NCI-H2029 treated with DMSO at 0.1 percent for 48 hours (cell line): ENCODE results near the gene TRAIP.

ENCODE experiments used
- DNase-seq: peaks from one replicate; lab custom pipeline; 2025; lab: John Stamatoyannopoulos, UW

The TRAIP gene

DNA sequence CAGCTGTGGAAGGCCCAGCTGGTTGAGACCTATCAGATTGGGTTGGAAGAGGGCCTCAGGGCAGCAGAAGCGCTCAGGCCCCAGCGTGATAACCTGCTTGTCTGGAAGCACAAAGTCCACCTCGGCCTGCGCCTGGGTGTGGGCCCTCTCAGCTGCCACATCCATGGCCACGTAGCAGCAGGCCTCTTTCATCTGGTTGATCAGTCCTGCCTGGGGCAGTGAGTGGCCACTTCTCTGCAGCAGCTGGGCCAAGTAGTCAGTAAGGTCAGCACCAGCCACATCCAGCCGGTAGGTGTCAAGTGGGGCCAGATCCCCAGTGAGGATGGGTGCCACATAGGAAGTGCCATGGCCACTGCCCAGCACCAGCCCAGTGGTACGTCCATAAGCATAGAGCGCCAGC, 17.3 kb upstream of the TRAIP start:
- DNase-seq = no peak

DNA sequence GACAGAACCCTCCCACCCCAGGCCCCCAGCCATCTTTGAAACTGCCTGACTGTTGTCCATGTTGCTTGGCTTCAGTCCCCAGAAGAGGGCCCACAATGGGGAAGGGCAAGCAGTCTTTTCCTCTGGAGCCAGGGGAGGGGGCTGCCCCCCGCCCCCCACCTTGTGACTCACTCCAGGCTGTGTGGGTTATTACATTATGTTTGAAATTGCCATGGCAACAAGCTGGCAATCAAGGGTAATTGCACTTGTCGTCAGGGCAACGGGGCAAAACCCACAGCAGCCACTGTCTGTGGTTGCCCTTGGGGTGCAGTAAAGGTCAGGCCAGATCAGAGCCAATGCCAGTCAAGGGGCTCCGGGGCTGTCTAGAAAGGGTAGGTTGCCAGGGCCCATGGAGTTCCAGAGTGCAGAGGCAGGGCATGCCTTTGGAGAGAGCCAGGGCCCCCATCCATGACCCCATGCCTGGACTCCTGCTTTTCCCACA, 16.5 kb upstream of the TRAIP start:
- DNase-seq = no peak

DNA sequence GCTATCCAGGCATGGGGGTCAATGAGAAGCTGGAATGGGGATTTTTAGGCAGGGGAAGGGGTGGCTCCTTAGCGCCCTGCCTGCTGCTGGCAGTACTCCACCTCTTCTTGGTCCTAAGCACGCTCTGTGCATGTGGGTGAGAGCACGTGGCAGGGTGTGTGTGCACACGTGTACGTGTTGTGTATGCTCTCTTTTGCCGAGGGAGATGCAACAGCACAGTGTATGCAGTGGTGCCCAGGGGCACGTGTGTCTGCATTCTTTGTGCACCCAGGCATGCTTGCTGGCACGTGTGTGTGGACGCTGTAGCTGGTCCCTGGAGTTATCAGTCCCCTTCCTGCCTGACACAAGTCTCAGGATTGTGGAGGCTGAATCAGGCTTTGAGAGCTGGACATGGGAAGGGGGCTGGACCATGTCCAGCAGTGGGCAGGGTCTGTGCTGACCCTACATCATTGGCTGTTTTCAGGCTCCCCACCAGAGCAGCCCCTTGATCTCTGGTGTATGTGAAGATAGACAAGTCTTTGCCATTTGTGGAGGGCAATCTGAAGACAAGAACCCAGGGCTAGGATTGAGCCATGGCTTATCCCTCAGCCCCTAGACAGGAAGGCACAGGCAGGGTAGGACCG, 15.3 kb upstream of the TRAIP start:
- no peak for DNase-seq

DNA sequence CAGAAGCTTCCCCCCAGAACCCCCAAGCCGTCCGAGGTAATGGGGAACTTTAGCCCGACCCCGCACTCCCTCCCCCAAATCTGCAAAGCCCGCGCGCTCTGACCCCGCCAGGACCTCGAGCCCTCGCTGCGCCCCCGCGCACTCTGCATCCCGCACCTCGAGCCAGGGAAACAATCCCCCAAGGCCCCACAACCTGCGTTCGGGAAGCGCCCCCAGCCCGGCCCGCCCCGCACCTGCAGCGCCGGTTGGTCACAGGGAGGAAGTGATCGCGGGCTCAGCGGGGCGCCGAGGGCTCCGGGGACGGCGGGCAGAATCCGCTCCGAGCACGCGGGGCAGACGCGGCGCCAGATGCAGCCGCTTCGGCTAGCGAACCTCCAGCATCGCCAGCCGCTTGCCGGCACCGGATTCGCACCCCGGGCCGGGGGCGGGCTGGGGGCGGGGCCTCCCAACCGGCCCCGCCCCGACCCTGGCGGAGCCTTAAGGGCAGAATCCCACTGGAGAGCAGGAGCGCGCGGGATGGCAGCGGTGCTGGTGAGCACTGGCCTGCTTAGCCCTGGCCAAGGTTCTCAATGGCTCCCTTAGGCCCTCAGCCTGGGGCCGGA, 13.3 kb upstream of the TRAIP start, which contains the start of gene CAMKV:
Gene CAMKV (minus strand): TSS at position 382 of the 602 bp plus-strand sequence. CDS start 7,518 bp downstream, outside the sequence.
- no peak for DNase-seq

DNA sequence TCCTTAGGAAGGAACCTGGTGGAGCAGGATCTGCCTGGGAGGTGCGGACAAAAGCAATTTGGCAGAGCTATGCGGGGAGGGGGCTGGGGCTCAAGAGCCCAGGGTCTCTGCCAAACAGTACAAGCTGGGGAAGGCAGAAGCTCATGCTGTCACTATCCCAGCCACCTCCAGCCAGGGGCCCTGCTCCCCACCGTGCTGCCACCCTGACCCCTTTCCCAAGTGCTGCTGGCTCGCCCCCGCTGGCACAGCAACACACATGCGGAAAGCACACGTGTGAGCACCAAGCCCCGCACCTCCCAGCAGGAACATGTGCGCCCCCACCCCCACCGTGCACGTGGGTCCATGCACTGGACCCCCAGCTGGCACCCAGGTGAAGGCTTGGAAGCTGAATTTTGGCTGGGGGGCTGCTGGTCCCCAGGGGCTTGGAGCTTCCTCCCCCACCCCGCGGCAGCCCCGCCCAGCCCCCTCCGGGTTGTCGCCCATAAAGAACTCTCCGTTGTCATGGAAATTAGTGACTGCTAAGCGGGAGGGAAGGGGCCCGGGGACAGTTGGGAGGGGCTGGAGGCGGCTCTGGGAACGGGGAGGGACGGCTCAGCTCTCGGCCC, 12.6 kb upstream of the TRAIP start:
- DNase-seq = no peak

DNA sequence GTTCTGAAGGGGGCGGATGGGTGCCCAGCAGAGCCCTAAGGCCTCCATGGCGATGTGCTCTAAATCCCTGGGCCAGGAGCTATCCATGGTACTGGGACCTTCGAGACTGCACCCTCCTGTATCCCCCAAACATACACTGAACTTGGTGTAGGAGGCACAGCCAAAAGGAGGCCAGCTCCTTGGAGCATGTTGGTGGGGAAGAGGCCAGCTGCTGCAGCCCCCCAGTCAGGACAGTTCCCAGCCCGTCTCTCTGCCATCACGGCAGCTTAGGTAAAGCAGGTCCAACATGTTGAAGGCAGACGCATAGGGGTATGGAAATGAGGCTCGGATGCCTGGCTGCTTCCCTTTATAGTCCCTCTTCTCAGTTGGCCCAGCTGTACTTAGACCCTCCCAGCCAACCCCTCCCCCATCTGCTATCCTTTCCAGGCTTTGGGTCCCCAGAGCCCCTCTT, 11.5 kb upstream of the TRAIP start:
- no peak for DNase-seq

DNA sequence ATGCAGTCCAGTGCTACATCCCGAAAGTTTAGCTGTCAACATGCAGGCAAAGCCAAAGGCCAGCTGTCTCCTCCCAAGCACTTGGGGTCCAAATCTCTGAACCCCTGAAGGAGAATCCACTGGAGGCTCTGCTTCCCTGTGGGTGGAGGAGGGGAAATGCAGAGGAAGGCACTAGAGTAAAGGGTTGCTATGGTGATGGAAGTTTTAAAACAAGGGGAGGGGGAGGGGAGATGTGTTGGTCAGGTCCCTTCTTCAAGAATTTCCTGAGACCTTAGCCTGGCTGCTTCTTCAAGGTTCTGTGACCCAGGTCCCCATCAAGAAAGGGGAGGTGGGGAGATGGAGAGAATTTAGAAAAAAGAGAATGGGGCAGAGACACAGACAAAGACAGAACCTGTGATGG, 11.0 kb upstream of the TRAIP start:
- DNase-seq = no peak

DNA sequence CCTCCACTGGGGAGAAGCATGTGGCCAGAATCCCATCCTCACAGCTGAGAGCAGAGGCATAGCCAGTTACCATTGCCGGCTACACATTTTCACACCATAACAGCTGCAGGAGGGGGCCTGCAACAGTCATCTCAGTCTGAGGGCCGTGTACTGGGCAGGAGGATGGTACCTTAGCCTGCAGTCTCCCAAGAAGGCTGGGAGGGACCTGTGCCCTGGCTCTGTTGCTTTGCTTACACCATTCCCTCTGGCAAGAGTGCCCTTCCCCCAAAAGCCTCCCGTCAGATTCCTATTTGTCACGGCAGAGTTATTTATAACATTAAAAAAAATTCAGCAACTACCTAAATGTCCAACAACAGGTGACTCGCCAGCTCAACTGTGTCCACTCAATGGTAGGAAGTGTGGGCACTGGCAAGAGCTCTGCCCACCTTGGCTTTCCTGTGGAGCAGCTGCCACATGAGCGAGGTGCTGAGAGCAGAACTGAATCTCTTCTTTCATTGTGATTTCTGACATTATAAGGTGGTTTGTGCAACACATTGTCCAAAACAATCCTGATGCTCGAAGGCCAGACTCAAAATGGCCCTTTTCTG, 8.9 kb upstream of the TRAIP start:
- no peak for DNase-seq

DNA sequence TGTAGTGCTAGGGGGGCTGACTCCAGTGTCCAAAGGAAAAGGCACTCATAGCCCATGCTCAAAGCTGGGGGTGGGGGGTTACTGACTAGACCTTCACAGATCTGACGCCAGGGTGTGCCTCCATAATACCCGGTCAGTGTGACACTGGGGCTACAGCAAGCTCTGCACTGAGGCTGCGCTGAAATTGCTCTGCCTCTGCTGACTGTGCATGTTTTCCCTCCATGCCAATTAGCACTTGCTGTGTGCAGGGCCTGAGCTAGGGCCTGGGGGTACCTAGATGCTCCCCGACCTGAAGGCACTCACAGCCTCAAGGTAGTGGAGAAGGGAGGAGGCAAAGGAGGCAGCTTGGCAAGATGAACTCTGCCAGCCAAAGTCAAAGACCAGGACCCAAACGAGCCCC, 8.1 kb upstream of the TRAIP start:
- DNase-seq = no peak

DNA sequence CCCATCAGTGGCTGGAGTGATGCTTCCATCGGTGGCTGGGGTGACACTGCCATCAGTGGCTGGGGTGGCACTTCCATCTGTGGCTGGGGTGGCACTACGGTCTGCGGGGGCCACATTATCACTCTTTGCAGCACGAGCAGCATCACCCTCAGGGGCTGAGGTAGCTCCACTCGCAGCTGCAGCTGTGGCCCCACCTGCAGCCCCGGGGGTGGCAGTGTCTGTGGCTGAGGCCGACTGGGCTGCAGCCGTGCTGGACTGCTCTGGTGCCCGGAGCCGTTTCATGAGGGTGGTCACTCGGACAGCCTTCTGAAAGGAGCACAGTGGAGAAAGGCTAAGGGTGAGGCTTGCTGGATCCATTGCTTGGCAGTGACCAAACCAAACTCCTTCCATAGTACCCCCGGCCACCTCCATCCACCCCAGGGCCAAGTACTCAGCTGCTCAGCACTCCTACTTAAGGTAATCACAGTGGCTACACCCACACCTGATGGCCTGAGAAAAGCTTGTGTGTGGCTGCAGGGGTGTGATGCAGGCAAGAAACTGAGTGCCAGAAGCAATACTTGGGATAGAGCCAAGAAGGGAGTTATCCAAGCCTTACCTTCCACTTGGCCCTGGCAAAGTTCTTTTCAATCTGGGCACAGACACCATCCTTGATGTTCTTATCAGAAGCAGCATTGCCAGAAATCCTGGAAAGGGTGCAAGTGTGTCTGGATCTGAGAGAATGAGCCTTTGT, 3.4 kb upstream of the TRAIP start:
- no peak for DNase-seq

DNA sequence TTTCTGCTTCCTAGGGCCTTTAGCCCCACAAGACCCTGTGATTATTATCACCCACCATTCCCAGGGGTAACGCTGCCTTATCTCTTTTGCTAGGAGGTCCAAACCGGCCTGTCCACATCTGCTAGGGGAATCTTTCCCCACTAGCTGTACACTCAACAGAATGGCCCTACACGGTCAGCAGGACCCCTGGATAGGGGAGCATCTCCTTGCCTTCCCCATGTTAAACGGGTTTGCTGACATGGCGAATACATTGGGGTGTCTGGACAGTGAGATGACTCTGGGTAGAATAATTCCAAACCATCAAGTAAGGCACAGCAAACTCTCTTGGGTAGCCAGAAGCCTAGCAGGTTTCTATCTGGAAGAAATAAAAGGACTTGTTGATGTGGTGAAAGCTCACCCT, 702 bp downstream of the TRAIP start:
- no peak for DNase-seq

DNA sequence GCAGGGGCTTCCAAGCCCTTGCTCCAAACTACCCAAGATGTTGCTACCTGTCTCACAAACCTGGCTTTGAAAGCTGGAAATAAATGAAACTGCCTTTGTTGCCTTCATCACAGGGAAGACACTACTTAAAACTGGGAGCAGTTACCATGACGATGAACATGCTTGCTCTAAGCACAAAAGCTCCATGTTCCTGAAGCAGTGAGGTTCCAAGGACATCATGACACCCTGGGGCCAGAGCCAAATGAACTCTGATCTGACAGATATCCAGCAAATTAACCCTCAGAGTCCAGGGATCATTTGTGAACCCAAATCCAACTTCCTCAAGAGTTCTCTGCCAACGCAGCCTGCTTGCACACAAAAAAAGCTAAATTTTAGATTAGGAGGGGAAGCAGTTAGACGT, 10.7 kb downstream of the TRAIP start:
- no peak for DNase-seq

DNA sequence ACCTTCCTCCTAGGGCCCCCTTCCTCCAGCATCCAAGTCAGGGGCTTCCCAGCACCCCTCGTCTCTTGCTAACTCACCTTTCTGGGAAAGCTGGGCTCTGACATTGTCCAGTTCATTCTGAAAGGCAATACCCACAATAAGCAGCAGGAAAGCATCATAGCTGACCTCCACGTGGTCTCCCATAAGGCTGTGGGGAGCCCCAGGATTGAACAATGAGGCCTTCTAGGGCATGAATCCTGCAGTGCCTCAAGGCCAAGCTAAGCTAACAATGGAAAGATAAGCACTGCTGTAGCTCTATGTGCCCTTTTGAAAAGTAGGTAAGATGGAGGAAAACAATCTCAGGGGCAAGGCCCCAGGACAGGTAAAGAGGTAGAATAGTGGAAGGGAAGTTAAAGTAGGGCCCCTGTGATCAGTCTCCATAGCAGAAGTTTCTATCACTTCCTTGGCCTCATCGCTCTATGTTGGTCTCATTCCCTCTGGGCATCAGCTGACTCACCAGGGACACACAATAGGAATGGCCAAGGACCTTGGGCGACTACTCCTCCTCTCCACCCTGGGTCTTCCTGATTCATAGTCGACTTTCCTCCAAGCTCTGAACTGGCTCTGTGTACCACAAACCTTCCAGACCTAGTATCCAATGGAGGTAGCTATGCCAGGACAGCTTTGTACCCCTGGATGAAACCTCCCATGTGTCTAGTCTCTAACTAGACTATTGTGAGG, 11.7 kb downstream of the TRAIP start:
- DNase-seq = no peak

DNA sequence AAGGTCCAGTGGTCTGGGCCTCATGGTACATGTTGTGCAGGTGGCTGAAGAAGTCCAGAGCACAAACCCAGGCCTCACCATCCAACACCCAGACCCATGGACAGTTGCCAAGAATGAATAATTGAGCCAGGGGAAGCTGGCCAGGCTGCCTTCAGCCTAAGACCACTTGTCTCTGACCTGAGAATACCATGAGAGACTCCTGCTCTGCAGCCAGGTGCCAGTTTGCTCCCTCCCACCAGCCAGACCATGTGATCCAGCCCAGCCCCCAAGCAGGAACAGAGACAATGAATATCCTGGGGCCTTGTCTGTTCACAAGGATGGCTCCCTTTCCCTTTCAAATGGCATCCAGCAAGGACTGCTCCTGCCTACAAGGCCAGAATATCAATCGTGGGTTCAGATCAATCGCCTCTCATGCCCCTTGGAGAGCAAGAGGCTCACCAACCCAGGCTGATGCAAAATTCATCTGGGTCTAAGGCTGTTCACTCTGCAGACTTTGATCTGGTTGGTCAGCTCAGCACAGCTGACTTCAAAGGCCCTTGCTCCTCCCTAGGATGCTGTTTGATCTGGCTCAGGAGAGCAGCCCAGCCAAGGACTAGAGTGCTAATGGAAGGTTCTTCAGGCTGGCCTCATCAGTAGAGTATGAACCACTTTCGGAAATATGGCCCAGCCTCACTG, 13.4 kb downstream of the TRAIP start:
- DNase-seq = no peak

DNA sequence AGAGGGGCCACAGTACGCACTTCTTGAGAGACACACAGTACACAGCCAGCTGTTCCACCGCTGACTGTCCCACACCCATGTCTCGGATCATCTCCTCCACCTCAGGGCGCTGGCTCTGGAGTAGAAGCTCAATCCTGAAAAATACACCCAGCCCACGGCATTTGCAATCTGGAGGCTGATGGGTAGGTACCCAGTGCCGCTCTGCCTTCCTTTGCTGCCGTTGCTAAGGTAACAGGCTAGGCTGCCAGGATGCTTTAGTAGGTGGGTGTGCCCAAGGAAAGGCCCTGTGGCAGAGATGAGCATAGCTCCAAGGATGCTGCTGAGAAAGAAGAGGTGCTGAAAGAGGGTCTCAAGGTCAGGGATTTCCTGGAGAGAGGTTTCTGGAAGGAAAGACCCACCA, 14.6 kb downstream of the TRAIP start:
- no peak for DNase-seq

DNA sequence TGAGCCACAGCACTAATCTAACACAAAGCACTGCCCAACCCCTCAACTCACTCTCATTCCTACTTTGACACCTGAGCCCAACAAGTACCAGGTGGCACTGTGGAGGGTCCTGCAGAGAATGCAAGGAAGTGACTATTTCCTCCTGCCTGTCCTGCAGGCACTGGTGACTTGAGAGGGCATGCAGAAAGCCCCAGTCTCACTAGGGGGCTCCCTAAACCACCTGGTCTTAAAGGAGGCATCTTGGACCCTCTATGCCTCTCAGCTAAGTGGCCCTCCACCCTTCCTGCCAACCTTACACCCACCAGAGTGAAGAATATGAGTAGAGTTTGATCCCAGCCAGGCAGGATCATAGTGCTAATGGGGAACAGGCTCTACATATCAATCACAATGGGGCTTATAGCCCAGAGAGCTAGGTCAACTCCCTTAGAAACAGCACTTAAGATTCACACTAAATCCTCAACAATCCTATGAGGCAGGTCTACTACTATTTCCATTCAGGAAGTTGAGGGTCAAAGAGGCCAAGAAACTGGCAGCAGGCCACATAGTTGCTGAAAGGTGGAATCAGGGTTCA, 15.2 kb downstream of the TRAIP start:
- DNase-seq = no peak

DNA sequence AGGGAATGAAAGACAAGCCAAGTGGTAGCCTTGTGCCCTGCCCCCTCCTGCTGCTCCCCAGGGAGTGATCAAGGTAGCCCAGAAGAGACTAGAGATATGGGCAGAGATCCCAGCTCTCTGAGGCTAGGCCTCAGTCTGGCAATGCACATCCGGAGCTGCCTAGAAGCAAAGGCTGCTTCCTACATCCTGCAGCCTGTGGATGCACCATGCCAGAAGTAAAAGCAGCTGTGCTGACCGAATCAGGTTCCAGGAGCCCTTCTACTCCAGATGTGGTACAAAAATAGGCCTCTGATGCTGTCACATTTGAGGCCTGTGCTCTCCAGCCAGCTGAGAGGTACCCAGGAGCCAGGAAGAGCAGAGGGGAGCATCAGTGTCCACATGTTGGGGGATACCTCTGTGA, 16.0 kb downstream of the TRAIP start:
- no peak for DNase-seq

DNA sequence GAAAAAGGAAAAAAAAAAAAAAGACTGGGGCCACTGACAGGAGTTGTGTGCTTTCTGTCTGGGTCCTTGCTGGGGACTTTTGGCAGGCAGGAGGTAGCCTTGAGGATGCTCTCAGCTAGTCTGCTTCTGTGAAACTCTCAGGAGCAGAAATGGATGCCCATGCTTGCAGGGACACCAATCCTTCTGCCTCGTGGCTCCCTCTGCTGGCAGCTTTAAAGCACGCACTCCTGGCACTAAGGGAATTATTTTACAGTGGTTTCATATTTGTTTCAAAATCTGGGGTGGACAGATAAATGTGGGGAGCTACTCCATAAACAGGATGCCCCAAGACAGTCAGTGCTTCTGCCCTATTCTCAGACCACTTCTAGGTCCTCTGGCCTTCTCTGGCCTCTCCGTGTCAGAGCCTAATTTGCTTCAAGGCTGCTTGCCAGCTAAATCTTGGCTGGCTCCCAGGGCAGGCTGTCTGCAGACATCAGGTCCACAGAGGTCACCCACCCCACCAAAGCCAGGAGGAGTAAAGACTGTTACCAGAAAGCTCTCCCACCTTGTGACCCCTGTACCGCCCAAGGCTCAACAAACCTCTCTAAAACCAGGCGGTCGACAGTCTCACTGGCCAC, 17.1 kb downstream of the TRAIP start:
- peak; percentile 66 for DNase-seq

DNA sequence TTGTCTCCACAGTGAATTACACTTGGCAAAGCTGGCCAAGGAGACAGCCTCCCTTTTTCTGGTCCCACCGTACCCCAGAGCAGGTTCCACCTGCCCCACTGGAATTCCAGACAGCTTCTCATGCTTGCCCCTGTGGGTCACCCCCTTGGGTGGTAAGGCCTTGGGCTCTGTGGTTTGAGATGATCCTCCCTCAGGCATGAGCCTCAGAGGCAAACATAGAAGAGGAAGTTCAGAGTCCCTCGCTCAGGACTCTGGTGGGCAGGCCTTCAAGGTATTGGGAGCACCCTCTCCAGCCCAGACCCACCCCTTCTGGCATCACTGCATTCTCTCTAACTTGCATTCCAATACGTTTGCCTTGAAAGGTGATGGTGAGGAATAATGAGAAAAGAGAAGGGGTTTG, 25.0 kb downstream of the TRAIP start:
- DNase-seq = no peak

DNA sequence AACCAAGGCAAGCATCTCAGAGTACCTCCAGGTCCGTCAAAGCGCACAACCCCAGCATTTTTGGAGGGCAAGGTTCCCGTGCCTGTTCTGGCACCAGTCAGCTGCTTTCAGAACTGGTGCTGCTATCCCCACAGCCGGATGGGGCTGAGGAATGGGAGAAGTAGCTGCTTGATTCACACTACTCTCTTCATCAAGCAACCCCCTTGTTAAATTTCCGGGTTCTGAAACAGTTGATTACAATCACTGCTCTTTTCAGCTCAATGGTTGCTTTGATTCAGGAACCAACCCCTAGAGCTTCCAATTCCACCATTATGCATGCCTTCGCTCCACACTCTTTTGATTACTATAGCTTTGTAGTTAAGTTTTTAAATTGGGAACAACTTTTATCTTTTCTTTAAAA, 30.3 kb downstream of the TRAIP start:
- no peak for DNase-seq
